DOHH2 (cell line): ENCODE results near the gene CADPS.

ENCODE experiments used
- H3F3A ChIP-seq: fragments of 200-600 bp; sonication (generic), shearing (Covaris generic); 2 replicates; pipeline ENCODE4 v1.6.0; 2016; ENCODE audit warnings: antibody characterized with exemption, mild to moderate bottlenecking; ENCODE audit not compliant: control insufficient read depth, insufficient read depth
- H3K27ac ChIP-seq: fragments of 200-600 bp; sonication (generic); 2 replicates; pipeline ENCODE4 v1.5.1; 2014; ENCODE audit warnings: low read depth, mild to moderate bottlenecking, low read length, moderate library complexity
- H3K27me3 ChIP-seq: fragments of 200-600 bp; sonication (generic); 2 replicates; pipeline ENCODE4 v1.6.1; 2014; ENCODE audit warnings: mild to moderate bottlenecking, low read length, mixed read lengths; ENCODE audit not compliant: control insufficient read depth
- H3K36me3 ChIP-seq: fragments of 200-600 bp; sonication (generic); 2 replicates; pipeline ENCODE4 v1.6.1; 2014; ENCODE audit warnings: mild to moderate bottlenecking, low read length, moderate library complexity, mixed read lengths; ENCODE audit not compliant: control insufficient read depth
- H3K4me1 ChIP-seq: fragments of 200-600 bp; sonication (generic); 2 replicates; pipeline ENCODE4 v1.6.1; 2014; ENCODE audit warnings: mild to moderate bottlenecking, low read length, mixed read lengths; ENCODE audit not compliant: control insufficient read depth
- H3K4me2 ChIP-seq: fragments of 200-600 bp; sonication (generic); 2 replicates; pipeline ENCODE4 v1.6.0; 2014; ENCODE audit warnings: mild to moderate bottlenecking, low read length, moderate library complexity
- H3K4me3 ChIP-seq: fragments of 200-600 bp; sonication (generic); 2 replicates; pipeline ENCODE4 v1.5.1; 2014; ENCODE audit warnings: mild to moderate bottlenecking, low read length, mixed read lengths
- H3K79me2 ChIP-seq: fragments of 200-600 bp; sonication (generic); 2 replicates; pipeline ENCODE4 v1.6.1; 2014; ENCODE audit warnings: mild to moderate bottlenecking, low read length, mixed read lengths; ENCODE audit not compliant: control insufficient read depth
- H3K9me2 ChIP-seq: fragments of 200-600 bp; sonication (generic); replicated peaks from 2 replicates; pipeline ENCODE4 v1.6.1; 2014; ENCODE audit warnings: mild to moderate bottlenecking, low read length, mixed read lengths; ENCODE audit not compliant: control insufficient read depth
- H3K9me3 ChIP-seq: fragments of 200-600 bp; sonication (generic); 2 replicates; pipeline ENCODE4 v1.6.1; 2014; ENCODE audit warnings: antibody characterized with exemption, low read length, mixed read lengths; ENCODE audit not compliant: control insufficient read depth, insufficient read depth
- H4K20me1 ChIP-seq: fragments of 200-600 bp; sonication (generic); 2 replicates; pipeline ENCODE4 v1.6.0; 2014; ENCODE audit warnings: low read depth, mild to moderate bottlenecking, antibody characterized with exemption, low read length, moderate library complexity; ENCODE audit not compliant: control insufficient read depth, insufficient read depth
- CTCF ChIP-seq: fragments of 200-600 bp; sonication (generic); IDR thresholded peaks from one replicate; pipeline ENCODE4 v1.5.1; 2014; ENCODE audit warnings: antibody characterized with exemption, mild to moderate bottlenecking, low read depth, low read length; ENCODE audit not compliant: poor library complexity, severe bottlenecking
- EZH2phosphoT487 ChIP-seq: fragments of 200-600 bp; sonication (generic); IDR thresholded peaks from 2 replicates; pipeline ENCODE4 v1.6.1; 2017; ENCODE audit warnings: borderline replicate concordance, mild to moderate bottlenecking, antibody characterized with exemption, low read length, moderate library complexity, mixed read lengths

The CADPS gene

GRCh38 chr3:62615258-62615849, 259.9 kb downstream of the CADPS start:
- Histone ChIP-seq H3K4me2 (no peak overlapping the region), H3K27me3 (no peaks in the 10 kb centered on the region)
- no peak for TF ChIP-seq CTCF
- no peak for TF ChIP-seq EZH2phosphoT487

GRCh38 chr3:62614527-62614926, 260.7 kb downstream of the CADPS start:
- Histone ChIP-seq H3F3A (no peaks in the 10 kb centered on the region), H3K36me3 (peaks cover 5% of the 10 kb centered on the region; the same call in 1 of the 2 replicates), H3K79me2 (no peaks in the 10 kb centered on the region), H3K27me3 (no peaks in the 10 kb centered on the region), H3K9me3 (no peaks in the 10 kb centered on the region), H3K4me3 (no peak overlapping the region), H3K4me2 (no peak overlapping the region), H3K27ac (no peak overlapping the region), H3K9me2 (no peaks in the 10 kb centered on the region), H4K20me1 (no peaks in the 10 kb centered on the region), H3K4me1 (no peaks in the 10 kb centered on the region)
- no peak for TF ChIP-seq CTCF
- TF ChIP-seq EZH2phosphoT487: no peak

More at GRCh38 chr3:62615258-62615849, 259.9 kb downstream of the CADPS start:
- peaks cover 5% of the 10 kb centered on the region; the same call in 1 of the 2 replicates for H3K36me3 ChIP-seq
- no peaks in the 10 kb centered on the region for H4K20me1 ChIP-seq
- no peak overlapping the region for H3K27ac ChIP-seq
- no peaks in the 10 kb centered on the region for H3K9me3 ChIP-seq
- no peaks in the 10 kb centered on the region for H3K79me2 ChIP-seq
- H3F3A ChIP-seq: no peaks in the 10 kb centered on the region
- H3K9me2 ChIP-seq: no peaks in the 10 kb centered on the region
- H3K4me3 ChIP-seq: no peak overlapping the region
- H3K4me1 ChIP-seq: no peaks in the 10 kb centered on the region

- TF ChIP-seq CTCF (no peak), EZH2phosphoT487 (no peak)
- no peak overlapping the region for H3K27ac ChIP-seq
- H3K36me3 ChIP-seq: peaks cover 5% of the 10 kb centered on the region; the same call in 1 of the 2 replicates
- H3K4me1 ChIP-seq: no peaks in the 10 kb centered on the region
- H3K9me2 ChIP-seq: no peaks in the 10 kb centered on the region
- no peaks in the 10 kb centered on the region for H3K27me3 ChIP-seq
- no peak overlapping the region for H3K4me2 ChIP-seq
- no peaks in the 10 kb centered on the region for H3F3A ChIP-seq
- no peaks in the 10 kb centered on the region for H3K9me3 ChIP-seq
- H3K79me2 ChIP-seq: no peaks in the 10 kb centered on the region
- no peak overlapping the region for H3K4me3 ChIP-seq
- H4K20me1 ChIP-seq: no peaks in the 10 kb centered on the region
Observed at GRCh38 chr3:62611541-62612240, 263.5 kb downstream of the CADPS start.
